Measurements from ENCODE around the gene KNDC1. TPM values are rescaled to one million over a fixed set of nuclear protein-coding genes. Genes with fewer than 3 reads are reported as not detected.
"Not testable (repeated sequence)": the region's sequence is repeated elsewhere in the genome, so short reads cannot be mapped to it uniquely, and the experiment has no call there.

The KNDC1 gene
- total RNA-seq, 2 experiments from 2014 or later, result 0.55 to 1.2 TPM

DNA sequence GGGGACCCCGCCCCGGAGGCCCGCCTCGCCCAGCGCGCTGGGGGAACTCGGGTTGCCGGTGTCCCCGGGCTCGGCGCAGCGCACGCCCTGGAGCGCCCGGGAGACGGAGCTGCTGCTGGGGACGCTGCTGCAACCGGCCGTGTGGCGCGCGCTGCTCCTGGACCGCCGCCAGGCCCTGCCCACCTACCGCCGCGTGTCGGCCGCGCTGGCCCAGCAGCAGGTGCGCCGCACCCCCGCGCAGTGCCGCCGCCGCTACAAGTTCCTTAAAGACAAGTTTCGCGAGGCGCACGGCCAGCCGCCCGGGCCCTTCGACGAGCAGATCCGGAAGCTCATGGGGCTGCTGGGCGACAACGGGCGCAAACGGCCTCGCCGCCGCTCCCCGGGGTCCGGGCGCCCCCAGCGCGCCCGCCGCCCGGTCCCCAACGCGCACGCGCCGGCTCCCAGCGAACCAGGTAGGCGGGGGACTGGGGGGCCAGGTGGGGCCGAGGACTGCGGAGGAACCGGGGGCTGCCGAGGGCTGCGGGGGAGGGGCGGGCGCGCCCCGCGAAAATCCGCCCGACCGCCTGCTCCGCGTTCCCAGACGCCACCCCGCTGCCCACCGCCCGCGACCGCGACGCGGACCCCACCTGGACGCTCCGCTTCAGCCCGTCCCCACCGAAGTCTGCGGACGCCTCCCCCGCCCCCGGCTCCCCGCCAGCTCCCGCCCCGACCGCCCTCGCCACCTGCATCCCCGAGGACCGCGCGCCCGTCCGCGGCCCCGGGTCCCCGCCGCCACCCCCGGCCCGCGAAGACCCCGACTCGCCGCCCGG is 70.6 kb downstream of the KNDC1 start:
- Mint-ChIP-seq H3K4me3 (no peak overlapping the region), H3K9me3 (no peaks in the 10 kb centered on the region), H3K27ac (no peak overlapping the region), H3K36me3 (ENCODE audit: low read depth) (peaks cover 6% of the 10 kb centered on the region), H3K4me1 (peaks cover 28% of the 10 kb centered on the region), H3K27me3 (peaks cover 67% of the 10 kb centered on the region)
- no peak for DNase-seq
- CTCF ChIA-PET, result no interaction called here
- POLR2A ChIA-PET, result no interaction called here

DNA sequence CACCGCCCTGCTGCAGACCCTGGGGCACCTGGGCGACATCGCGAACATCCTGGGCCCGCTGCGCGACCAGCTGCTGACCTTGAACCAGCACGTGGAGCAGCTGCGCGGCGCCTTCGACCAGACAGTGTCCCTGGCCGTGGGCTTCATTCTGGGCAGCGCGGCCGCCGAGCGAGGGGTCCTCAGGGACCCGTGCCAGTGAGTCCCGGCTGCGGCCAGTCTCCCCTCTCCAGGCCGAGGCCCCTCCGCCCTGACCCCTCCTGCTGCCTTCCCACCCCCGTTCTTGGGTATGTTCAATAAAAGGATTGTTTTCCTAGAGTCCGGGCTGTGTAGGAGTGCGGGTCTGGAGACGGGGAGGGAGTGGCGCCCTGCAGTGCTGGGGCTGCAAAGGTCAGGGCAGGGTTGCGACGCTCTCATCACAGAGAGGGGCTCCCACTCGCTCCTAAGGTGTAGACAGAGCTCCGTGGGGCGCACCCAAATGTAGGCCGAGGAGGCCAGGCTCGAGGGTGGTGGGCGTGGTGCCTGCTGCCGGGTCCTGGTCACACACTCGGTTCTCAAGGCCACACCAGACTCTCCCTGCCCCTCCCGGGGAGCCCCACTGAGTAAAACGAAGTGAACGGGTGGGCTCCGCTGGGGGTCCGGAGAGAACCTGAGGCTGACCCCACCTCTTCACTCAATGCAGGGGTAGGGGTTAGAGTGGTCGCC is 71.4 kb downstream of the KNDC1 start:
- ChIA-PET POLR2A (no interaction called here), CTCF (no interaction called here)
- no peak overlapping the region for H3K27ac Mint-ChIP-seq
- peak overlapping the region; percentile 17 for H3K4me3 Mint-ChIP-seq
- H3K9me3 Mint-ChIP-seq, result no peaks in the 10 kb centered on the region
- H3K27me3 Mint-ChIP-seq, result peaks cover 69% of the 10 kb centered on the region
- DNase-seq, result no peak
- peaks cover 5% of the 10 kb centered on the region for H3K36me3 Mint-ChIP-seq (ENCODE audit: low read depth)
- H3K4me1 Mint-ChIP-seq, result peaks cover 24% of the 10 kb centered on the region

DNA sequence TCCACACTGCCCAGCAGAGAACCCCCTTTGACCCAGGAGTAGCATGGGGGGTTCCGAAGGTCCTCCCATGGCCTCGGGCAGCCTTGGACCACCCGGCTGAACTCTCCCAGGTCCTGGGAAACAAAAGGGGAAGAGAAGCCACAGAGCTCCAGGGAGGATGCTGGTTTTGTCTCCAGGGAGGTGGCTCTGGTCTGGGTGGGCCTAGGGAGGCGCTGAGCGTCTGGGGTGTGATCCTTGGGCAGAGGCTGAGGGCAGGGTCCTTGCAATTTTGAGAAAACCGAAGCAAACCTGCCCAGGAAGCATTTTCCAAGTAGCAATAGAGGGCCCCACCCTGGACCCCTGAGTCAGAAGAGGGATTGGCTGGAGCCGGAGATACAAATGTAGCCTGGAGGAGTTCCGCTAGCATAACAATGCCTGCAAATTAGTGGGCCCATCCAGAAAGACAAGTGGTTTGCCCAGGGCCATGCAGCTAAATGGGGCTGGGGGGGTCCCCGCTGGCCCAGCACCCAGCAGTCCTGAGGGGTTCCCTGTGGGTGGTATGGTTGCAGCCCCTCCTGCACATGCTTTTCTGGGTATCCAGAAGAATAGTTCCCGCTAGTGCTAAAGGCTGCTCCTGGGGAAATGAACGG is 72.0 kb downstream of the KNDC1 start:
- H3K9me3 Mint-ChIP-seq, result no peaks in the 10 kb centered on the region
- H3K36me3 Mint-ChIP-seq (ENCODE audit: low read depth), result peaks cover 5% of the 10 kb centered on the region
- no peak overlapping the region for H3K4me3 Mint-ChIP-seq
- no peak for DNase-seq
- CTCF ChIA-PET, result no interaction called here
- H3K4me1 Mint-ChIP-seq, result peaks cover 17% of the 10 kb centered on the region
- no peak overlapping the region for H3K27ac Mint-ChIP-seq
- POLR2A ChIA-PET, result no interaction called here
- peaks cover 62% of the 10 kb centered on the region for H3K27me3 Mint-ChIP-seq

DNA sequence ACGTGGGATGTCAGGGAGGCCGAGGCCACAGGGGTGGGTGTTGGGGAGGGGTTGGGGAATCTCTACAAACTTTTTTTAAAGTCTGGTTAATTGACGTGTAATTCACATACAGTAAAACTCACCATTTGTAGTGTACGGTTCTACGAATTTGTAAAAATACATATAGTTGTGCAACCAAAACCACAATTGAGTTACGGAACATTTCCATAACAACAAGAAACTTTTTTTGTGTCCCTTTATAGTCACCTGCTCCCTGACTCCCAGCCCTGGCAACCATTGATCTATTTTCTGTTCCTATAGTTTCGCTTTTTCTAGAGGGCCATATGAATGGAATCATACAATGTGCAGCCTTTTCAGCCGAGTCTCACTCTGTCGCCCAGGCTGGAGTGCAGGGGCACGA is 74.8 kb downstream of the KNDC1 start:
- POLR2A ChIA-PET, result not testable (repeated sequence)

DNA sequence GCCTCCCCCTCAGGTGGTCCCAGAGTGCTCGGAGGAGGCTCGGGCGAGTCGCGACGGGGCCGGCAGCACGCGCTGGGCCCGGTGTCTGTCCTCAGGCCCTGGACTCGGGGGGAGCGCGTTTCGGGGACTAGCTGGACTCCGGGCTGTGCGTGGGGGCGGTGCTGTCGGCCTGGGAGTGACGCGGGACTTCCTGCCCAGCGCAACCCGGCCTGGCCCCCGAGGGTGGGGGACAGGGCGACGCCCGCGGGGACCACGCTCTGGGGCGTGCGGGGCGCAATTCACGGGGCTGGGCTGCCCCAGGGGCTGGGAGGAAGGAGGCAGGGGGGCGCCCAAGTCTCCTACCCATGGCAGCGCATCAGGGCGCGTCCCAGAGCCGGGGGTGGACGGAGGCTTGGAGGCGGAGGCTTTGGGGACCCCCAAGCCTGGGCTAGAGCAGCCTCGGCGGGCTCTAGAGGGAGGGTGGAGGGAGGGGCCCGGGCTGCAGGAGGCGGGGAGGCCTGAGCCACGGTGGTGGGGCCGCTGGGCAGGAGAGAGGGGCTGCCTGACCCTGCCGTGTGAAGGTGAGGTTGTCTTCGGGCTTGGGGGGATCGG is 75.3 kb downstream of the KNDC1 start:
- no peaks in the 10 kb centered on the region for H3K36me3 Mint-ChIP-seq (ENCODE audit: low read depth)
- peaks cover 60% of the 10 kb centered on the region for H3K27me3 Mint-ChIP-seq
- H3K4me3 Mint-ChIP-seq, result no peak overlapping the region
- ChIA-PET CTCF (no interaction called here), POLR2A (no interaction called here)
- H3K27ac Mint-ChIP-seq, result no peak overlapping the region
- DNase-seq, result no peak
- H3K9me3 Mint-ChIP-seq, result no peaks in the 10 kb centered on the region
- peaks cover 12% of the 10 kb centered on the region for H3K4me1 Mint-ChIP-seq

More for the DNA sequence above, 74.8 kb downstream of the KNDC1 start:
- H3K4me3 Mint-ChIP-seq; DNase-seq; CTCF ChIA-PET; H3K9me3 Mint-ChIP-seq; H3K36me3 Mint-ChIP-seq (ENCODE audit: low read depth); H3K27ac Mint-ChIP-seq: not testable (repeated sequence)
- peaks cover 59% of the 10 kb centered on the region for H3K27me3 Mint-ChIP-seq
- peaks cover 12% of the 10 kb centered on the region for H3K4me1 Mint-ChIP-seq

DNA sequence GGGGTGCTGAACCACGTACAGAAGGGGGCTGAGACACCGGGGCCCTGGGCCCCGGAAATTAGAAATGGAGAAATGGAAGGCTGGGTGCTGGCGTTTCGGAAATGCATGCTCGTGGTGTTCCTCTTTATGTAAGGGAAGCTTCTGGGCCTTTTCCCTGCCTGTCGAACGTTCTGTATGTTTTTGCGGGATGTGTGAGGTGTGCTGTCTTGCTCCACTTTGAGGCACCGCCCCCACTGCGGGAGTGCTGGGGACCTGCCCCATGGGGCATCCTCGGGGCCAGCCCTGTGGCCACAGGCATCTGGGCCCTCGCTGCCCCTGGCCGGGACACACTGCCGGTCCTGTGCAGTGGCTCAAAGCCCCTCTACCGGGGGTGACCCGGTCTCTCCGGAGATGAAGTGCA is 75.9 kb downstream of the KNDC1 start:
- Mint-ChIP-seq H3K27me3 (peaks cover 63% of the 10 kb centered on the region), H3K4me3 (no peak overlapping the region)

DNA sequence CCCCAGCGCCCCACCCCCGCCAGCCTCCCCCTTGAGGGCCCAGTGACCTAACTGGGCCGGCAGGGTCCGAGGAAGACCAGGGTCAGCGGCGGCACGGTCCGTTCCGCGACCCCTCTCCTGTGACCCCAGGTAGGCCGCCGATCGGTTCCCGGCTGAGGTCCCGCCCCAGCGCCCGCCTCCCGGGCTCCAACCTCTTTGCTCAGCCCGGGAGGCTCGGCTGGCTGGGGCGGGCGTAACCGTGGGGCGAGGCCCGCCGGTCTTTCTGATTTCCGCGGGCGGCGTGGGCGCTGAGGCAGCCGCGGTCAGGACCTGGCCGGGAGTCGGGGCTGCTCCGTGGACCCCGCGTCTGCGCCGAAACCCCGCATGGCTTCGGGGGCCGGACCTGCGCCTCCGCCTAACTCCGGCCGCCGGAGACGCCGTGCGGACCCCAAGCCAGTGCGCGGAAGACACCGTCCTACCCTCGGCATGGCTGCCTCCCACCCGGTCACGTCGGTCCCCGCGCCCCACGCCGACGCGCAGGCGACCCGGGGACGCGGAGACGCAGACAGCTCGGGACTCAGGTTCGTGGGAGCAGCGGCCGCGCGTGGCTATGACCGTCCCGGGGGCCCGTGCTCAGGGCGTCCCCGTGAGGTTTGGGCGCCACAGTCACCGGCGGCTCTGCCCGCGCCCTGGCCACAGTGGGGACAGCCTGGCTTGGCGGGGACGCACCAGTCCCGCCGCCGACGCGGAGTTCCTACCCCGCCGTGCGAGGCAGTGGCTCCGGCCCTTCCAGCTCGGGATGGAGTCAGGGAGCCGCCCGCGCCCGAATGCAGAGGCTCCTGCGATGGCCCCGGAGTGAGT is 76.6 kb downstream of the KNDC1 start:
- no peaks in the 10 kb centered on the region for H3K36me3 Mint-ChIP-seq (ENCODE audit: low read depth)
- ChIA-PET CTCF (no interaction called here), POLR2A (no interaction called here)
- H3K27me3 Mint-ChIP-seq, result peaks cover 65% of the 10 kb centered on the region
- no peak for DNase-seq
- H3K9me3 Mint-ChIP-seq, result no peaks in the 10 kb centered on the region
- H3K4me1 Mint-ChIP-seq, result peaks cover 20% of the 10 kb centered on the region
- no peak overlapping the region for H3K4me3 Mint-ChIP-seq
- H3K27ac Mint-ChIP-seq, result no peak overlapping the region

More for the DNA sequence above, 75.9 kb downstream of the KNDC1 start:
- no peak for DNase-seq
- no peaks in the 10 kb centered on the region for H3K36me3 Mint-ChIP-seq (ENCODE audit: low read depth)
- H3K9me3 Mint-ChIP-seq, result no peaks in the 10 kb centered on the region
- ChIA-PET POLR2A (no interaction called here), CTCF (no interaction called here)
- H3K4me1 Mint-ChIP-seq, result peaks cover 15% of the 10 kb centered on the region
- H3K27ac Mint-ChIP-seq, result no peak overlapping the region

DNA sequence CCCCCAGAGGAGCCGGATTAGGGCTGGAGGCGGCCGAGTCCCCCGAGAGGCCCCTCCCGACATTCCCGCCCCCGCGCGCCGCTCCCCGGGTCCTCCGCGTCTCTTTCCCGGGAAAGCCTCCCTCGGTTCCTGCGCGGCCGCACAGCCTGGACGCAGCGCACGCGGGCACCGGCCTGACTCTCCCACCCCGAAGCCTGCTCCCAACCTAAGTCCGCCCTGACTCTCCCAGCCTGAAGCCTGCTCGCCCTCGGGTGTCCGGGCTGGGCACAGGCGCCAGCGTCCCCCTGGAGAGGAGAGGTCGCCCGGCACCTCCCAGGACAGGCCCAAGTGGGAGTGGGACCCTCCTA is 77.2 kb downstream of the KNDC1 start:
- no peak overlapping the region for H3K4me3 Mint-ChIP-seq
- H3K27ac Mint-ChIP-seq, result no peak overlapping the region
- ChIA-PET CTCF (no interaction called here), POLR2A (no interaction called here)
- no peaks in the 10 kb centered on the region for H3K9me3 Mint-ChIP-seq
- no peaks in the 10 kb centered on the region for H3K36me3 Mint-ChIP-seq (ENCODE audit: low read depth)
- H3K27me3 Mint-ChIP-seq, result peaks cover 62% of the 10 kb centered on the region
- peaks cover 25% of the 10 kb centered on the region for H3K4me1 Mint-ChIP-seq
- DNase-seq, result no peak

DNA sequence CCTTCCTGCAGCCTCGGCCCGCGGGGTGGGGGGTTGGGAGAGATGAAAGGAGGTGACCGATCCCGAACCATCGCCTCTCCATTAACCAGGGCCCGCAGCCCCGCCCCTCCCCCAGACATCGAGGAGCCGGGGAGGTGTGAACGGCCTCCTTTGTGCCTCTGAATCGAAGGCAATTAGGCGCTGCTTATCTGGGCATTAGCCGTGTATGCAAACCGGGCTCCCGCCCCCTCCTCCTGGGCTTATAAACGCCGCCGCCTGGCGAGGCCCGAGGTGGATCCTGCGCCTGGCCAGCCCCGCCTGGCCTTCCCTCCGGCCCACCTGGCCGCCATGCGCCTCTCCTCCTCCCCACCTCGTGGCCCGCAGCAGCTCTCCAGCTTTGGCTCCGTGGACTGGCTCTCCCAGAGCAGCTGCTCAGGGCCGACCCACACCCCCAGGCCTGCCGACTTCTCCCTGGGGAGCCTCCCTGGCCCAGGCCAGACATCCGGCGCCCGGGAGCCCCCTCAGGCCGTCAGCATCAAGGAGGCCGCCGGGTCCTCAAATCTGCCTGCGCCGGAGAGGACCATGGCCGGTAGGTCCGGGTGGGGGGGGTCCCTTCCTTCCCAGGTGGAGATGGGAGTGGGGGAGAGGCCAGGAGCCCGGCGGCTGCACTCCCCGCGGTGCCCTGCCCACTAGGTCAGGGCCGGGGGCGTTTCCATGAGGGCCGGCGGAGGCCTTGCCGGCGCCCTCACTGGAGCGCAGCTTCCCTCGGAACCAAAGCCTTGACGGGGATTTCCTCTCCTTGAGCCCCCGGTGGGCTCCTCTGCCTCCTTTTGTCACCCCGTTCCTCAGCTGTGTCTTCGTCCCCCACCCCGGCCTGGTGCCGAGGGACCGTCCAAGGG is 77.8 kb downstream of the KNDC1 start, which contains the start of gene VENTX:
Gene VENTX, plus strand, starts transcription at position 268 of the 878 bp plus-strand sequence. Its CDS starts 60 bp downstream, at position 328.
- CTCF ChIA-PET, result no interaction called here
- H3K9me3 Mint-ChIP-seq, result no peaks in the 10 kb centered on the region
- H3K4me3 Mint-ChIP-seq, result no peak within 1 kb of the TSS
- peaks cover 28% of the 10 kb centered on the region for H3K4me1 Mint-ChIP-seq
- H3K27me3 Mint-ChIP-seq, result peaks cover 61% of the 10 kb centered on the region
- POLR2A ChIA-PET, result no interaction called here
- no peak for DNase-seq
- no peak within 1 kb of the TSS for H3K27ac Mint-ChIP-seq
- no peaks in the 10 kb centered on the region for H3K36me3 Mint-ChIP-seq (ENCODE audit: low read depth)

DNA sequence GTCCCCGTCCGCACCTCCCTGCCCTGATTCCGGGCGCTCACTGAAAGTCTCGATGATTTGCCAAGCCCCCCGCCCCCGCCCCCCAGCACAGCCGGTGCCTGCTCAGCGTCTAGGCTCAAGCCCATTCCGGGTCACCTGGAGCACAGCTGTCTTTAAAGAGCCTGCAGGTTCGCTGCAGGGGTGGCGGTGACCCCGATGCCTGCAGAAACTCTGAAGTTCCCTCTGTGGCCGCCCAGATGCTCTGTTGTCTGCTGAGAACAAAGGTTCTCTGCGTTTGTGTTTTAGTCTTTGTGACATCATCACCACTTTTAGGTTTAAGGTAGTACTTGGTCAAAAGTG is 78.4 kb downstream of the KNDC1 start:
- Mint-ChIP-seq H3K27me3 (peaks cover 61% of the 10 kb centered on the region), H3K9me3 (no peaks in the 10 kb centered on the region), H3K27ac (no peak overlapping the region), H3K4me3 (no peak overlapping the region), H3K36me3 (ENCODE audit: low read depth) (no peaks in the 10 kb centered on the region), H3K4me1 (peaks cover 31% of the 10 kb centered on the region)
- ChIA-PET CTCF (no interaction called here), POLR2A (no interaction called here)
- no peak for DNase-seq

DNA sequence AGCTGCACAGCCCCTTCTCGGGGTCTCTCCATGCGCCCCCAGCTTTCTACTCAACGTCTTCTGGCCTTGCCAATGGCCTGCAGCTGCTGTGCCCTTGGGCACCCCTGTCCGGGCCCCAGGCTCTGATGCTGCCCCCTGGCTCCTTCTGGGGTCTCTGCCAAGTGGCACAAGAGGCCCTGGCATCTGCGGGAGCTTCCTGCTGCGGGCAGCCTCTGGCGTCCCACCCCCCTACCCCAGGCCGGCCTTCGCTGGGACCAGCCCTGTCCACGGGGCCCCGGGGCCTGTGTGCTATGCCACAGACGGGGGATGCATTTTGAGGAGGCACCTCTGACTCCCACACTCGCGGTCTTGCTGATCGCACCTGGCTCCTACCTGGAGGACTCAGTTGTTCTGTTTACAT is 80.0 kb downstream of the KNDC1 start:
- Mint-ChIP-seq H3K4me3 (no peak overlapping the region), H3K36me3 (ENCODE audit: low read depth) (no peaks in the 10 kb centered on the region), H3K27me3 (peaks cover 47% of the 10 kb centered on the region), H3K9me3 (no peaks in the 10 kb centered on the region), H3K4me1 (peaks cover 29% of the 10 kb centered on the region), H3K27ac (no peak overlapping the region)
- ChIA-PET CTCF (no interaction called here), POLR2A (no interaction called here)
- no peak for DNase-seq

DNA sequence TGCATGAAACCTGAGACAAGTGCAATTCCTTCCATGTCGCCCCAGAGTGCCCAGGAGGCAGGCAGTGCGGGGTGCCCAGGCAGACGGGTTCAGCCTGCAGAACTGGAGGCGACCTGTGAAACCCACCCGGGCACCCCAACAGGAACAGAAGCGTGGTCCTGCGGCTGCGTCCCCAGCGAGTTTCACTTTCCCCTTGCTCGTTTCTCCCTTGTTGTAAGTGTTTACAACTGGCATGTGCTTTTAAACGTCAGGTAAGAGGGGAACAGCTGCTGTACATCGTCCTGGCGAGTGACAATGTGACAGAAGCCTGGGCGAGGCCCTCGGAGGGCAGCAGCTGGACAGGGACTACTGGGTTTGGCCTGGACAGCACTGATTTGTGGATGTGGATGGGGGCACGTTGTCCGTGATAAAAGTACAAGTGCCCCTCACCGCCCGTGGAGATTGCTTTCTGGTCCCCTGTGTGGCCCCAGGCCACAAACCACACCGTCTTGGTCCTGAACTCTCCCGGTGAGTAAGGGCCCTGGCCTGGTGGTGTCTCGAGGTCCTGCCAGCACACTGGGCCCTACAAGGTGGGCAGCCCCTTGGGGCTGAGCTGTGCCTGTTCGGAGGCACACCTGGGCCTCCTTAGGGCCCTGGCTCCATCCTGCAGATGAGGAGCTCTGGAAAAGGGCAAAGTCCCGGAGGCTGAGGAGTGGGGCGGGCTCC is 81.6 kb downstream of the KNDC1 start:
- POLR2A ChIA-PET, result interaction anchor here (1.2 to 1.3 kb wide), 2 partner anchors 15 to 18 kb away, joined by 3 to 4 read pairs; no protein-coding TSS in a partner anchor
- CTCF ChIA-PET, result no interaction called here

More for the DNA sequence above, 81.6 kb downstream of the KNDC1 start:
- no peak overlapping the region for H3K27ac Mint-ChIP-seq
- peaks cover 41% of the 10 kb centered on the region for H3K27me3 Mint-ChIP-seq
- H3K4me1 Mint-ChIP-seq, result peaks cover 25% of the 10 kb centered on the region
- no peaks in the 10 kb centered on the region for H3K36me3 Mint-ChIP-seq (ENCODE audit: low read depth)
- H3K4me3 Mint-ChIP-seq, result peak overlapping the region; percentile 69
- no peaks in the 10 kb centered on the region for H3K9me3 Mint-ChIP-seq
- peak; percentile 28 for DNase-seq

Data from activated CD4-positive, alpha-beta memory T cell treated with anti-CD3 and anti-CD28 coated beads, Interleukin-2, amount 10 ng/mL, durations not matched to agents 7 days and 5 days (primary cell).